GM23338 (cell line): Measurements from ENCODE around the gene ITIH2. TPM values are rescaled to one million over a fixed set of nuclear protein-coding genes. Genes with fewer than 3 reads are reported as not detected.

Source experiments
- ATAC-seq: fragments of 200-7000 bp; cut with Tn5 transposase; 3 replicates; pipeline ENCODE4 v1.9.1; 2020
- DNase-seq: peaks from one replicate; pipeline ENCODE4 v3.0.0-alpha.2; 2015; ENCODE audit warnings: low spot score
- H2AFZ ChIP-seq: fragments of 200-600 bp; sonication (generic); 2 replicates; pipeline ENCODE4 v1.8.0; 2016; ENCODE audit warnings: antibody characterized with exemption, mild to moderate bottlenecking, moderate library complexity
- H3F3A ChIP-seq: fragments of 200-600 bp; sonication (generic); replicated peaks from 2 replicates; pipeline ENCODE4 v1.8.0; 2017; ENCODE audit warnings: antibody characterized with exemption, mixed run types, low read depth
- H3K27ac ChIP-seq: fragments of 200-600 bp; sonication (generic); 2 replicates; pipeline ENCODE4 v1.6.1; 2016; ENCODE audit warnings: low read depth
- H3K27me3 ChIP-seq: fragments of 200-600 bp; sonication (generic); 2 replicates; pipeline ENCODE4 v1.8.0; 2016; ENCODE audit warnings: mild to moderate bottlenecking, mixed run types, moderate library complexity; ENCODE audit not compliant: insufficient read depth
- H3K36me3 ChIP-seq: fragments of 200-600 bp; sonication (generic); 2 replicates; pipeline ENCODE4 v1.8.0; 2016; ENCODE audit warnings: mild to moderate bottlenecking; ENCODE audit not compliant: insufficient read depth
- H3K4me1 ChIP-seq: fragments of 200-600 bp; sonication (generic); 2 replicates; pipeline ENCODE4 v1.8.0; 2016; ENCODE audit warnings: mild to moderate bottlenecking, moderate library complexity; ENCODE audit not compliant: insufficient read depth
- H3K4me2 ChIP-seq: fragments of 200-600 bp; sonication (generic); 2 replicates; pipeline ENCODE4 v1.7.1; 2017; ENCODE audit warnings: mixed run types
- H3K4me3 ChIP-seq: fragments of 200-600 bp; sonication (generic); 2 replicates; pipeline ENCODE4 v1.6.1; 2016; ENCODE audit warnings: mixed run types
- H3K79me2 ChIP-seq: fragments of 200-600 bp; sonication (generic); replicated peaks from 2 replicates; pipeline ENCODE4 v1.8.0; 2017; ENCODE audit warnings: mild to moderate bottlenecking; ENCODE audit not compliant: insufficient read depth
- H3K9me2 ChIP-seq: fragments of 200-600 bp; sonication (generic); 2 replicates; pipeline ENCODE4 v1.8.0; 2017; ENCODE audit not compliant: insufficient read depth
- H4K20me1 ChIP-seq: fragments of 200-600 bp; sonication (generic); replicated peaks from 2 replicates; pipeline ENCODE4 v1.8.0; 2017; ENCODE audit warnings: mild to moderate bottlenecking; ENCODE audit not compliant: insufficient read depth
- H3K27ac Mint-ChIP-seq: 2 replicates; pipeline ENCODE4 v1.8.0; 2020; ENCODE audit warnings: inconsistent platforms, mild to moderate bottlenecking, moderate library complexity, mixed read lengths
- H3K27me3 Mint-ChIP-seq: 3 replicates; pipeline ENCODE4 v1.8.0; 2022; ENCODE audit warnings: low read depth, mild to moderate bottlenecking, moderate library complexity, mixed read lengths, inconsistent platforms; ENCODE audit not compliant: insufficient read depth, poor library complexity
- H3K36me3 Mint-ChIP-seq: 3 replicates; pipeline ENCODE4 v1.8.0; 2021; ENCODE audit warnings: low read depth, mild to moderate bottlenecking, inconsistent platforms, moderate library complexity, mixed read lengths
- H3K4me1 Mint-ChIP-seq: 3 replicates; pipeline ENCODE4 v1.8.0; 2020; ENCODE audit warnings: mild to moderate bottlenecking, inconsistent platforms, mixed read lengths
- H3K4me3 Mint-ChIP-seq: 3 replicates; pipeline ENCODE4 v1.8.0; 2021; ENCODE audit warnings: moderate library complexity, mild to moderate bottlenecking, inconsistent platforms, mixed read lengths
- H3K9me3 Mint-ChIP-seq: 3 replicates; pipeline ENCODE4 v1.8.0; 2020; ENCODE audit warnings: moderate library complexity, mild to moderate bottlenecking, inconsistent platforms, mixed read lengths
- CREB1 ChIP-seq: fragments of 250-450 bp; sonication (Bioruptor Pico); IDR thresholded peaks from 2 replicates; pipeline ENCODE4 v1.5.0; 2020; ENCODE audit warnings: low read depth, mild to moderate bottlenecking, moderate library complexity
- EZH2 ChIP-seq: fragments of 200-600 bp; sonication (generic); IDR thresholded peaks from one replicate; pipeline ENCODE4 v1.8.0; 2017; ENCODE audit warnings: antibody characterized with exemption, mild to moderate bottlenecking, low read depth; ENCODE audit not compliant: unreplicated experiment
- EZH2phosphoT487 ChIP-seq: fragments of 200-600 bp; sonication (generic); IDR thresholded peaks from one replicate; pipeline ENCODE4 v1.8.1; 2018; ENCODE audit warnings: antibody characterized with exemption; ENCODE audit not compliant: unreplicated experiment
- JUNB ChIP-seq: IDR thresholded peaks from one replicate; pipeline ENCODE4 v1.6.1; 2016; ENCODE audit warnings: antibody characterized with exemption; ENCODE audit not compliant: unreplicated experiment
- NANOG ChIP-seq: IDR thresholded peaks from 2 replicates; pipeline ENCODE4 v1.6.1; 2016; ENCODE audit warnings: antibody characterized with exemption, borderline replicate concordance
- POLR2AphosphoS5 ChIP-seq: IDR thresholded peaks from 2 replicates; pipeline ENCODE4 v1.6.1; 2016; ENCODE audit warnings: antibody characterized with exemption, low read depth
- STAT1 ChIP-seq: IDR thresholded peaks from one replicate; pipeline ENCODE4 v1.6.1; 2016; ENCODE audit warnings: antibody characterized with exemption; ENCODE audit not compliant: unreplicated experiment
- ZNF114 ChIP-seq: fragments of 250-450 bp; sonication (Bioruptor Pico); IDR thresholded peaks from 2 replicates; pipeline ENCODE4 v1.5.0; 2020; ENCODE audit warnings: mild to moderate bottlenecking, moderate library complexity
- ZNF331 ChIP-seq: fragments of 250-450 bp; sonication (Bioruptor Pico); IDR thresholded peaks from 2 replicates; pipeline ENCODE4 v1.5.0; 2020; ENCODE audit warnings: low read depth, mild to moderate bottlenecking, moderate library complexity
- polyA plus RNA-seq: library from polyadenylated mRNA; unstranded; fragments of >200 nt; fragmentation: Nextera tagmentation; extraction: Ambion mirVana; gene quantifications from 2 replicates; pipeline ENCODE4 v1.2.1, GENCODE V29; 2016
- total RNA-seq: library from RNA; depleted of rRNA; stranded (reverse); fragments of >200 nt; shearing (Covaris generic); gene quantifications from 2 replicates; pipeline ENCODE4 v1.2.3, GENCODE V29; 2014
- TF ChIP-seq, protein P1 (sequence below): IDR thresholded peaks from one replicate; pipeline ENCODE4 v1.6.1; 2018; ENCODE audit warnings: antibody characterized with exemption; ENCODE audit not compliant: unreplicated experiment
- TF ChIP-seq, protein P2 (sequence below): fragments of 250-450 bp; sonication (Bioruptor Pico); IDR thresholded peaks from 2 replicates; pipeline ENCODE4 v1.5.0; 2020; ENCODE audit warnings: mild to moderate bottlenecking, moderate library complexity
- TF ChIP-seq, protein P3 (sequence below), 2 experiments: fragments of 200-600 bp in 1 of 2; sonication (generic) in 1 of 2; conservative IDR thresholded peaks; 2 replicates each; pipeline versions ENCODE4 v1.5.1 to v1.6.1; 2016 to 2017; ENCODE audit warnings: antibody characterized with exemption in 2 of 2, low read depth in 2 of 2, mild to moderate bottlenecking in 2 of 2, moderate library complexity in 1 of 2
- TF ChIP-seq, protein P4 (sequence below): IDR thresholded peaks from 2 replicates; pipeline ENCODE4 v1.6.1; 2016; ENCODE audit warnings: antibody characterized with exemption

The ITIH2 gene
- total and polyA plus RNA-seq, 2 experiments from 2014 or later = 0.10 TPM; not detected in 1

DNA sequence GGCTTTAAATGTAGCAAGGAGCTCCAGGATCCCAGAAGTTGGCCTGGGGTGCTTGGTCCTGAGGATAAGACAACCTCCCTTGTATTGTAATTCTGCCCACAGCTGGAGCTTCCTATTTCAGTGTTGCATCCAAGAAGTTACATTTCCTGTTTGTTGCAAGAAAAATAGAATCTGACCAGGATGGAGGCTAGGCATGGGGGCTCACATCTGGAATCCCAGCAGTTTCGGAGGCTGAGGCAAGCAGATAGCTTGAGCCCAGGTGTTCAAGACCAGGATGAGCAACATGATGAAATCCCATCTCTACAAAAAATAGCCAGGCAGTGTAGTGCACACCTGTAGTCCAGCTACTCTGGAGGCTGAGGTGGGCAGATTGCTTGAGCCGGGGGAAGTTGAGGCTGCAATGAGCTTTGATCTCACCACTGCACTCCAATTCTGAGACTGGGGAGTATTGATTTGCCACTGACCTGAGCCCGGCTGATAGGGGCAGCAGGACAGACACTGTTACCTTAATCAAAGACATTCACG is 766 bp upstream of the ITIH2 start:
- Mint-ChIP-seq H3K4me1 (peaks cover 10% of the 10 kb centered on the region), H3K27ac (no peak overlapping the region; the same call in 1 of the 2 replicates), H3K36me3 (no peaks in the 10 kb centered on the region), H3K27me3 (peaks cover 2% of the 10 kb centered on the region), H3K4me3 (no peak overlapping the region), H3K9me3 (no peaks in the 10 kb centered on the region)
- Histone ChIP-seq H4K20me1 (no peaks in the 10 kb centered on the region), H3K36me3 (no peaks in the 10 kb centered on the region), H3K4me2 (no peak overlapping the region), H3F3A (no peaks in the 10 kb centered on the region), H3K9me2 (no peaks in the 10 kb centered on the region), H3K27me3 (no peaks in the 10 kb centered on the region), H2AFZ (peak overlapping the region; percentile 66; the same call in 1 of the 2 replicates), H3K4me3 (no peak overlapping the region), H3K4me1 (no peaks in the 10 kb centered on the region; the same call in 1 of the 2 replicates), H3K79me2 (no peaks in the 10 kb centered on the region), H3K27ac (no peak overlapping the region)
- DNase-seq = no peak
- ATAC-seq = no peak
- TF ChIP-seq, protein P1, sequence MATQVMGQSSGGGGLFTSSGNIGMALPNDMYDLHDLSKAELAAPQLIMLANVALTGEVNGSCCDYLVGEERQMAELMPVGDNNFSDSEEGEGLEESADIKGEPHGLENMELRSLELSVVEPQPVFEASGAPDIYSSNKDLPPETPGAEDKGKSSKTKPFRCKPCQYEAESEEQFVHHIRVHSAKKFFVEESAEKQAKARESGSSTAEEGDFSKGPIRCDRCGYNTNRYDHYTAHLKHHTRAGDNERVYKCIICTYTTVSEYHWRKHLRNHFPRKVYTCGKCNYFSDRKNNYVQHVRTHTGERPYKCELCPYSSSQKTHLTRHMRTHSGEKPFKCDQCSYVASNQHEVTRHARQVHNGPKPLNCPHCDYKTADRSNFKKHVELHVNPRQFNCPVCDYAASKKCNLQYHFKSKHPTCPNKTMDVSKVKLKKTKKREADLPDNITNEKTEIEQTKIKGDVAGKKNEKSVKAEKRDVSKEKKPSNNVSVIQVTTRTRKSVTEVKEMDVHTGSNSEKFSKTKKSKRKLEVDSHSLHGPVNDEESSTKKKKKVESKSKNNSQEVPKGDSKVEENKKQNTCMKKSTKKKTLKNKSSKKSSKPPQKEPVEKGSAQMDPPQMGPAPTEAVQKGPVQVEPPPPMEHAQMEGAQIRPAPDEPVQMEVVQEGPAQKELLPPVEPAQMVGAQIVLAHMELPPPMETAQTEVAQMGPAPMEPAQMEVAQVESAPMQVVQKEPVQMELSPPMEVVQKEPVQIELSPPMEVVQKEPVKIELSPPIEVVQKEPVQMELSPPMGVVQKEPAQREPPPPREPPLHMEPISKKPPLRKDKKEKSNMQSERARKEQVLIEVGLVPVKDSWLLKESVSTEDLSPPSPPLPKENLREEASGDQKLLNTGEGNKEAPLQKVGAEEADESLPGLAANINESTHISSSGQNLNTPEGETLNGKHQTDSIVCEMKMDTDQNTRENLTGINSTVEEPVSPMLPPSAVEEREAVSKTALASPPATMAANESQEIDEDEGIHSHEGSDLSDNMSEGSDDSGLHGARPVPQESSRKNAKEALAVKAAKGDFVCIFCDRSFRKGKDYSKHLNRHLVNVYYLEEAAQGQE = no peak
- TF ChIP-seq CREB1 (CRISPR knock-in tag) = no peak
- TF ChIP-seq STAT1 = no peak
- TF ChIP-seq, protein P2, sequence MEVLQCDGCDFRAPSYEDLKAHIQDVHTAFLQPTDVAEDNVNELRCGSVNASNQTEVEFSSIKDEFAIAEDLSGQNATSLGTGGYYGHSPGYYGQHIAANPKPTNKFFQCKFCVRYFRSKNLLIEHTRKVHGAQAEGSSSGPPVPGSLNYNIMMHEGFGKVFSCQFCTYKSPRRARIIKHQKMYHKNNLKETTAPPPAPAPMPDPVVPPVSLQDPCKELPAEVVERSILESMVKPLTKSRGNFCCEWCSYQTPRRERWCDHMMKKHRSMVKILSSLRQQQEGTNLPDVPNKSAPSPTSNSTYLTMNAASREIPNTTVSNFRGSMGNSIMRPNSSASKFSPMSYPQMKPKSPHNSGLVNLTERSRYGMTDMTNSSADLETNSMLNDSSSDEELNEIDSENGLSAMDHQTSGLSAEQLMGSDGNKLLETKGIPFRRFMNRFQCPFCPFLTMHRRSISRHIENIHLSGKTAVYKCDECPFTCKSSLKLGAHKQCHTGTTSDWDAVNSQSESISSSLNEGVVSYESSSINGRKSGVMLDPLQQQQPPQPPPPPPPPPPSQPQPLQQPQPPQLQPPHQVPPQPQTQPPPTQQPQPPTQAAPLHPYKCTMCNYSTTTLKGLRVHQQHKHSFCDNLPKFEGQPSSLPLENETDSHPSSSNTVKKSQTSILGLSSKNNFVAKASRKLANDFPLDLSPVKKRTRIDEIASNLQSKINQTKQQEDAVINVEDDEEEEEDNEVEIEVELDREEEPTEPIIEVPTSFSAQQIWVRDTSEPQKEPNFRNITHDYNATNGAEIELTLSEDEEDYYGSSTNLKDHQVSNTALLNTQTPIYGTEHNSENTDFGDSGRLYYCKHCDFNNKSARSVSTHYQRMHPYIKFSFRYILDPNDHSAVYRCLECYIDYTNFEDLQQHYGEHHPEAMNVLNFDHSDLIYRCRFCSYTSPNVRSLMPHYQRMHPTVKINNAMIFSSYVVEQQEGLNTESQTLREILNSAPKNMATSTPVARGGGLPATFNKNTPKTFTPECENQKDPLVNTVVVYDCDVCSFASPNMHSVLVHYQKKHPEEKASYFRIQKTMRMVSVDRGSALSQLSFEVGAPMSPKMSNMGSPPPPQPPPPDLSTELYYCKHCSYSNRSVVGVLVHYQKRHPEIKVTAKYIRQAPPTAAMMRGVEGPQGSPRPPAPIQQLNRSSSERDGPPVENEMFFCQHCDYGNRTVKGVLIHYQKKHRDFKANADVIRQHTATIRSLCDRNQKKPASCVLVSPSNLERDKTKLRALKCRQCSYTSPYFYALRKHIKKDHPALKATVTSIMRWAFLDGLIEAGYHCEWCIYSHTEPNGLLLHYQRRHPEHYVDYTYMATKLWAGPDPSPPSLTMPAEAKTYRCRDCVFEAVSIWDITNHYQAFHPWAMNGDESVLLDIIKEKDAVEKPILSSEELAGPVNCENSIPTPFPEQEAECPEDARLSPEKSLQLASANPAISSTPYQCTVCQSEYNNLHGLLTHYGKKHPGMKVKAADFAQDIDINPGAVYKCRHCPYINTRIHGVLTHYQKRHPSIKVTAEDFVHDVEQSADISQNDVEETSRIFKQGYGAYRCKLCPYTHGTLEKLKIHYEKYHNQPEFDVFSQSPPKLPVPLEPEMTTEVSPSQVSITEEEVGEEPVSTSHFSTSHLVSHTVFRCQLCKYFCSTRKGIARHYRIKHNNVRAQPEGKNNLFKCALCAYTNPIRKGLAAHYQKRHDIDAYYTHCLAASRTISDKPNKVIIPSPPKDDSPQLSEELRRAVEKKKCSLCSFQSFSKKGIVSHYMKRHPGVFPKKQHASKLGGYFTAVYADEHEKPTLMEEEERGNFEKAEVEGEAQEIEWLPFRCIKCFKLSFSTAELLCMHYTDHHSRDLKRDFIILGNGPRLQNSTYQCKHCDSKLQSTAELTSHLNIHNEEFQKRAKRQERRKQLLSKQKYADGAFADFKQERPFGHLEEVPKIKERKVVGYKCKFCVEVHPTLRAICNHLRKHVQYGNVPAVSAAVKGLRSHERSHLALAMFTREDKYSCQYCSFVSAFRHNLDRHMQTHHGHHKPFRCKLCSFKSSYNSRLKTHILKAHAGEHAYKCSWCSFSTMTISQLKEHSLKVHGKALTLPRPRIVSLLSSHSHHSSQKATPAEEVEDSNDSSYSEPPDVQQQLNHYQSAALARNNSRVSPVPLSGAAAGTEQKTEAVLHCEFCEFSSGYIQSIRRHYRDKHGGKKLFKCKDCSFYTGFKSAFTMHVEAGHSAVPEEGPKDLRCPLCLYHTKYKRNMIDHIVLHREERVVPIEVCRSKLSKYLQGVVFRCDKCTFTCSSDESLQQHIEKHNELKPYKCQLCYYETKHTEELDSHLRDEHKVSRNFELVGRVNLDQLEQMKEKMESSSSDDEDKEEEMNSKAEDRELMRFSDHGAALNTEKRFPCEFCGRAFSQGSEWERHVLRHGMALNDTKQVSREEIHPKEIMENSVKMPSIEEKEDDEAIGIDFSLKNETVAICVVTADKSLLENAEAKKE (CRISPR knock-in tag) = no peak
- TF ChIP-seq, protein P3, sequence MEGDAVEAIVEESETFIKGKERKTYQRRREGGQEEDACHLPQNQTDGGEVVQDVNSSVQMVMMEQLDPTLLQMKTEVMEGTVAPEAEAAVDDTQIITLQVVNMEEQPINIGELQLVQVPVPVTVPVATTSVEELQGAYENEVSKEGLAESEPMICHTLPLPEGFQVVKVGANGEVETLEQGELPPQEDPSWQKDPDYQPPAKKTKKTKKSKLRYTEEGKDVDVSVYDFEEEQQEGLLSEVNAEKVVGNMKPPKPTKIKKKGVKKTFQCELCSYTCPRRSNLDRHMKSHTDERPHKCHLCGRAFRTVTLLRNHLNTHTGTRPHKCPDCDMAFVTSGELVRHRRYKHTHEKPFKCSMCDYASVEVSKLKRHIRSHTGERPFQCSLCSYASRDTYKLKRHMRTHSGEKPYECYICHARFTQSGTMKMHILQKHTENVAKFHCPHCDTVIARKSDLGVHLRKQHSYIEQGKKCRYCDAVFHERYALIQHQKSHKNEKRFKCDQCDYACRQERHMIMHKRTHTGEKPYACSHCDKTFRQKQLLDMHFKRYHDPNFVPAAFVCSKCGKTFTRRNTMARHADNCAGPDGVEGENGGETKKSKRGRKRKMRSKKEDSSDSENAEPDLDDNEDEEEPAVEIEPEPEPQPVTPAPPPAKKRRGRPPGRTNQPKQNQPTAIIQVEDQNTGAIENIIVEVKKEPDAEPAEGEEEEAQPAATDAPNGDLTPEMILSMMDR (conservative IDR thresholded peaks at IDR 0.05; ENCODE audit: low read depth in 2 of 2) = no peak
- no peak for TF ChIP-seq JUNB
- TF ChIP-seq EZH2 = no peak
- TF ChIP-seq, protein P4, sequence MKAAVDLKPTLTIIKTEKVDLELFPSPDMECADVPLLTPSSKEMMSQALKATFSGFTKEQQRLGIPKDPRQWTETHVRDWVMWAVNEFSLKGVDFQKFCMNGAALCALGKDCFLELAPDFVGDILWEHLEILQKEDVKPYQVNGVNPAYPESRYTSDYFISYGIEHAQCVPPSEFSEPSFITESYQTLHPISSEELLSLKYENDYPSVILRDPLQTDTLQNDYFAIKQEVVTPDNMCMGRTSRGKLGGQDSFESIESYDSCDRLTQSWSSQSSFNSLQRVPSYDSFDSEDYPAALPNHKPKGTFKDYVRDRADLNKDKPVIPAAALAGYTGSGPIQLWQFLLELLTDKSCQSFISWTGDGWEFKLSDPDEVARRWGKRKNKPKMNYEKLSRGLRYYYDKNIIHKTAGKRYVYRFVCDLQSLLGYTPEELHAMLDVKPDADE = no peak
- no peak for TF ChIP-seq POLR2AphosphoS5
- TF ChIP-seq EZH2phosphoT487 = no peak
- no peak for TF ChIP-seq ZNF331
- no peak for TF ChIP-seq NANOG
- TF ChIP-seq ZNF114 = no peak
